GM19324 (cell line): Measurements from ENCODE around the gene KNSTRN.

Experiments
- ATAC-seq: cut with Tn5 transposase; IDR thresholded peaks from one replicate; pipeline ENCODE4 v1.9.1; 2021; ENCODE audit warnings: mild to moderate bottlenecking, moderate library complexity; ENCODE audit not compliant: unreplicated experiment, low FRiP score

The KNSTRN gene

GRCh38 chr15:40392986-40393948 lies 10.7 kb downstream of the KNSTRN start:
- ATAC-seq = no peak

- ATAC-seq = no peak
Measured at GRCh38 chr15:40397688-40398412, 15.3 kb downstream of the KNSTRN start.

- ATAC-seq = no peak
Measured at GRCh38 chr15:40398413-40398873, 15.9 kb downstream of the KNSTRN start.

- ATAC-seq = no peak
Measured at GRCh38 chr15:40399370-40399769, 16.8 kb downstream of the KNSTRN start.

- ATAC-seq = peak; percentile 91
Measured at GRCh38 chr15:40405501-40406381, 23.2 kb downstream of the KNSTRN start, which contains the start of gene IVD. TSS of gene IVD (plus strand) at chr15:40405795. CDS start at chr15:40405828, 33 bp downstream.

- no peak for ATAC-seq
Measured at GRCh38 chr15:40407330-40407990, 24.9 kb downstream of the KNSTRN start.

GRCh38 chr15:40409366-40409765 lies 26.8 kb downstream of the KNSTRN start:
- ATAC-seq = no peak

- ATAC-seq = no peak
Measured at GRCh38 chr15:40410476-40410875, 28.0 kb downstream of the KNSTRN start.

- ATAC-seq = no peak
Measured at GRCh38 chr15:40412095-40412759, 29.7 kb downstream of the KNSTRN start.

GRCh38 chr15:40413036-40413435 lies 30.5 kb downstream of the KNSTRN start:
- no peak for ATAC-seq

GRCh38 chr15:40414816-40415215 lies 32.3 kb downstream of the KNSTRN start:
- ATAC-seq = no peak

- ATAC-seq = no peak
Measured at GRCh38 chr15:40415226-40415625, 32.7 kb downstream of the KNSTRN start.

GRCh38 chr15:40416056-40416455 lies 33.5 kb downstream of the KNSTRN start:
- no peak for ATAC-seq

- no peak for ATAC-seq
Measured at GRCh38 chr15:40418126-40418525, 35.6 kb downstream of the KNSTRN start.

- no peak for ATAC-seq
Measured at GRCh38 chr15:40420071-40420713, 37.7 kb downstream of the KNSTRN start.

GRCh38 chr15:40420793-40421192 lies 38.3 kb downstream of the KNSTRN start:
- no peak for ATAC-seq

GRCh38 chr15:40421246-40422157 lies 39.0 kb downstream of the KNSTRN start:
- peak; percentile 73 for ATAC-seq
